Neural progenitor cell (in vitro differentiated cells): ENCODE data around the gene MED31. TPM values are rescaled to one million over a fixed set of nuclear protein-coding genes. Genes with fewer than 3 reads are reported as not detected.

Experiments
- DNase-seq: peaks from one replicate; pipeline ENCODE4 v3.0.0-alpha.2; 2016; ENCODE audit warnings: low spot score
- H2AFZ ChIP-seq: fragments of 200-600 bp; sonication (generic); replicated peaks from 2 replicates; pipeline ENCODE4 v1.6.1; 2016; ENCODE audit warnings: antibody characterized with exemption
- H3F3A ChIP-seq: fragments of 200-600 bp; sonication (generic); 2 replicates; pipeline ENCODE4 v1.6.1; 2016; ENCODE audit warnings: antibody characterized with exemption, low read depth
- H3K27ac ChIP-seq: fragments of 200-600 bp; sonication (generic); 2 replicates; pipeline ENCODE4 v1.5.1; 2016; ENCODE audit warnings: mild to moderate bottlenecking
- H3K27me3 ChIP-seq: fragments of 200-600 bp; sonication (generic); 2 replicates; pipeline ENCODE4 v1.6.1; 2016; ENCODE audit warnings: mild to moderate bottlenecking, moderate library complexity
- H3K36me3 ChIP-seq: fragments of 200-600 bp; sonication (generic); 2 replicates; pipeline ENCODE4 v1.5.1; 2016
- H3K4me1 ChIP-seq: fragments of 200-600 bp; sonication (generic); 2 replicates; pipeline ENCODE4 v1.6.1; 2016; ENCODE audit warnings: mixed run types
- H3K4me2 ChIP-seq: fragments of 200-600 bp; sonication (generic); 2 replicates; pipeline ENCODE4 v1.6.1; 2016
- H3K4me3 ChIP-seq: fragments of 200-600 bp; sonication (generic); 2 replicates; pipeline ENCODE4 v1.5.1; 2016
- H3K79me2 ChIP-seq: fragments of 200-600 bp; sonication (generic); 2 replicates; pipeline ENCODE4 v1.6.1; 2016; ENCODE audit warnings: low read depth
- H3K9ac ChIP-seq: fragments of 200-600 bp; sonication (generic); 2 replicates; pipeline ENCODE4 v1.6.1; 2016
- H3K9me3 ChIP-seq: fragments of 200-600 bp; sonication (generic); 2 replicates; pipeline ENCODE4 v1.5.1; 2016; ENCODE audit warnings: low read depth
- H4K20me1 ChIP-seq: fragments of 200-600 bp; sonication (generic); 2 replicates; pipeline ENCODE4 v1.6.1; 2016; ENCODE audit warnings: low read depth
- H3K27ac Mint-ChIP-seq: 3 replicates; pipeline ENCODE4 v1.8.0; 2021; ENCODE audit warnings: mixed read lengths
- H3K27me3 Mint-ChIP-seq: 2 replicates; pipeline ENCODE4 v1.8.0; 2022; ENCODE audit warnings: low read depth, mild to moderate bottlenecking, inconsistent platforms, moderate library complexity, mixed read lengths; ENCODE audit not compliant: insufficient read depth
- H3K36me3 Mint-ChIP-seq: 3 replicates; pipeline ENCODE4 v1.8.0; 2021; ENCODE audit warnings: mixed read lengths
- H3K4me1 Mint-ChIP-seq: 3 replicates; pipeline ENCODE4 v1.8.0; 2021; ENCODE audit warnings: mixed read lengths
- H3K4me3 Mint-ChIP-seq: 3 replicates; pipeline ENCODE4 v1.8.0; 2021; ENCODE audit warnings: mild to moderate bottlenecking, moderate library complexity, mixed read lengths
- H3K9me3 Mint-ChIP-seq: 3 replicates; pipeline ENCODE4 v1.8.0; 2020; ENCODE audit warnings: mixed read lengths
- CTCF ChIP-seq: fragments of 200-600 bp; sonication (generic); IDR thresholded peaks from 2 replicates; pipeline ENCODE4 v1.5.1; 2017; ENCODE audit warnings: antibody characterized with exemption, mild to moderate bottlenecking
- EZH2 ChIP-seq: fragments of 200-600 bp; sonication (generic); IDR thresholded peaks from 2 replicates; pipeline ENCODE4 v1.6.1; 2017; ENCODE audit warnings: antibody characterized with exemption, mild to moderate bottlenecking, moderate library complexity
- EZH2phosphoT487 ChIP-seq: fragments of 200-600 bp; sonication (generic); IDR thresholded peaks from 2 replicates; pipeline ENCODE4 v1.6.1; 2017; ENCODE audit warnings: antibody characterized with exemption
- total RNA-seq: library from RNA; depleted of rRNA; stranded (reverse); fragments of >200 nt; gene quantifications from 2 replicates; pipeline ENCODE4 v1.2.3, GENCODE V29; 2015; ENCODE audit warnings: low replicate concordance

Gene MED31
- total RNA-seq, 1 donor from 2014 or later: 35.7 TPM

DNA sequence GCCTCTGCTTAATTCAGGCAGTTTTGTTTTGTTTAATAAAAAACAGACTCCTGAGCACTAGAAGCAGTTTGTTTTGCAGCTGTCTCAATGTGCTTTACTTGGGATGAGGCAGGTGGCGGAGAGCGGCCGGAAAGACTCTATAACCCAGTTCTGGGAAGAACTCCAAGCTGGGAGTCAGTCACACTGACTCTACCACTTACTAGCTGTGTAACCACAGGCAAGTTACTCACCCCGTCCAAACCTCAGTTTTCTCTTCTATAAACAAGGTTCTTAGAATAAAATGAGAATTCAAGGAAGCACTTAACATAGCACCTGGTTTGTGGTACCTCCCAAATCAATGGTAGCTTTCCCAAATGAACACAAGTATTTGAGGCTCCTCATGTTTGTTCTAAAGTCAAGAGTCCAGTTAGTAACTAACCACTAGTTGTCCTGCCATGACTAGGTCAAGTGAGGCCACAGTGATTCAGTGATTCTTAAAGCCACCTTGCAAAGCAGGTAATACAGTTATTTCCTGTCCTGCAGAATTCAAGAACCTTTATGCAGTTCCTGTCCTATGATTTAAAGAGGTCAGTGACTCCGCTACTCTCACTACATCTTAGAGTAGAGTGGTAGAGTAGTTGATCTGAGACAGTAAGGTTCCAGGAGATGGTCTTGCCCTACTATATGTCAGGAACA is 7.8 kb downstream of the MED31 start:
- Histone ChIP-seq H3K27ac (no peak overlapping the region), H3K4me3 (no peak overlapping the region), H3K9ac (no peak overlapping the region), H3K4me1 (peaks cover 11% of the 10 kb centered on the region), H3K9me3 (no peaks in the 10 kb centered on the region), H2AFZ (no peak overlapping the region), H3F3A (peaks cover 45% of the 10 kb centered on the region), H3K36me3 (peaks cover 8% of the 10 kb centered on the region), H3K27me3 (no peaks in the 10 kb centered on the region), H3K4me2 (no peak overlapping the region), H3K79me2 (peaks cover 82% of the 10 kb centered on the region), H4K20me1 (peaks cover 37% of the 10 kb centered on the region)
- Mint-ChIP-seq H3K27ac (no peak overlapping the region), H3K4me1 (peaks cover 24% of the 10 kb centered on the region), H3K36me3 (peaks cover 9% of the 10 kb centered on the region), H3K9me3 (no peaks in the 10 kb centered on the region), H3K4me3 (no peak overlapping the region), H3K27me3 (no peaks in the 10 kb centered on the region)
- DNase-seq: no peak
- TF ChIP-seq EZH2 (no peak), EZH2phosphoT487 (no peak), CTCF (no peak)

DNA sequence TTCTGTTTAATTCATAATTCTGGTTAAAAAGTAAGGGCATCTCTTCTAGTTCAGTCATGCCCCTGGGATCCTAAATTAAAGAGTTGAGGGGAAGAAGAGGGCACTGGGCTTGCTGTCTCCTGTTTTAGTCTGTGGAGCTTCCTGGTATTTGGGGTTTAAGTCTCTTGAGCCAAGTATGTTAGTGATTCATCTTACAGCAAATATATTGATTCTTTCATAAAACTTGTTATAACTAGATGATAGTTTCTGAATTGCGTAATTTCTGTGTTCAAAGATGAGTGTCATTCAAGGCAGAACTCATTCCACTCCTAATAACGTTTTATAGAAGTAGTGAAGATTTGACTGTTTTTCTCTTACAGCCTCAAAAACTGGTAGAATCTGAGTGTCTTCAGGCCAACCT is 8.8 kb downstream of the MED31 start:
- Mint-ChIP-seq H3K9me3 (no peaks in the 10 kb centered on the region), H3K27ac (no peak overlapping the region), H3K4me1 (peaks cover 27% of the 10 kb centered on the region), H3K36me3 (peaks cover 7% of the 10 kb centered on the region), H3K4me3 (peak overlapping the region; percentile 12), H3K27me3 (no peaks in the 10 kb centered on the region)
- no peak overlapping the region for H3K9ac ChIP-seq
- TF ChIP-seq EZH2phosphoT487 (no peak), EZH2 (no peak), CTCF (no peak)
- H3K79me2 ChIP-seq: peaks cover 81% of the 10 kb centered on the region
- H4K20me1 ChIP-seq: peaks cover 31% of the 10 kb centered on the region
- H3K36me3 ChIP-seq: peaks cover 8% of the 10 kb centered on the region
- H3K27ac ChIP-seq: no peak overlapping the region
- no peaks in the 10 kb centered on the region for H3K9me3 ChIP-seq
- peaks cover 45% of the 10 kb centered on the region for H3F3A ChIP-seq
- H3K4me3 ChIP-seq: peak overlapping the region; percentile 75
- H2AFZ ChIP-seq: no peak overlapping the region
- no peaks in the 10 kb centered on the region for H3K27me3 ChIP-seq
- peak overlapping the region; percentile 95 for H3K4me2 ChIP-seq
- peaks cover 11% of the 10 kb centered on the region for H3K4me1 ChIP-seq
- no peak for DNase-seq

DNA sequence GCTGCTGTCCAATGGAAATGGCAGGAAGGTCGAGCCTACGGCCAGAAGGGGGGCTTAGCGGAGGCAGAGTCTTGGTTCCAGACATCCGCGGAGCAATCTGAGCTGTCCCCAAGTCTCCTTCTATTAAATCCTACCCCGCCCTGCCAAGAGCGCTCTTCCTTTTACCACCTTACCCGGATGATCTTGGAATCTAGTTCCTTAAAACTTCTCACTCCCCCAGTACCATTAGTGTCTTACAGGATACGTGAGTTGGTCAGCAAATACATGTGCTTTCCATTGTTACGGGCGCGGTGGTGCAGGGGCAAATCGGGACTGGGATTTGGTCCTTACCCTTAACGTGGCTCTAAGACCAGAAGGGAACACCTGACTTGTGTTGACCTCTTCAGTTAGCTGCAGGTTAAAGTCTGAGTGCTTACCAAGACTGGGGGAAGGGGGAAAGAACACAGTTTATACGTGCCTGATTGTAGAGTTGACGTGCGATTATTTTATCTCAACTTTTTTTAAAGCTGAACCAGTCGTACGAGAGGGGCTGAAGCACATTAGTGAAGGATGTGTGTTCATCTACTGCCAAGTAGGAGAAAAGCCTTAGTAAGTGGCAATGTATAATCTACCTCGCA is 10.1 kb downstream of the MED31 start:
- Histone ChIP-seq H3K79me2 (peaks cover 70% of the 10 kb centered on the region), H3F3A (peaks cover 45% of the 10 kb centered on the region), H3K4me1 (peaks cover 11% of the 10 kb centered on the region), H3K36me3 (peaks cover 8% of the 10 kb centered on the region), H4K20me1 (peaks cover 25% of the 10 kb centered on the region), H3K4me2 (peak overlapping the region; percentile 95), H3K9ac (peak overlapping the region; percentile 16), H3K27me3 (no peaks in the 10 kb centered on the region), H3K9me3 (no peaks in the 10 kb centered on the region), H2AFZ (peak overlapping the region; percentile 78), H3K27ac (peak overlapping the region; percentile 54), H3K4me3 (peak overlapping the region; percentile 75)
- H3K36me3 Mint-ChIP-seq: peaks cover 10% of the 10 kb centered on the region
- TF ChIP-seq EZH2phosphoT487 (no peak), CTCF (no peak), EZH2 (no peak)
- H3K27ac Mint-ChIP-seq: peak overlapping the region; percentile 62
- peak; percentile 88 for DNase-seq
- no peaks in the 10 kb centered on the region for H3K9me3 Mint-ChIP-seq
- H3K4me3 Mint-ChIP-seq: peak overlapping the region; percentile 97
- no peaks in the 10 kb centered on the region for H3K27me3 Mint-ChIP-seq
- H3K4me1 Mint-ChIP-seq: peaks cover 27% of the 10 kb centered on the region
